GM06990 (cell line): ENCODE measurements around the gene RYR2.

ENCODE experiments used
- DNase-seq: peaks from one replicate; pipeline ENCODE4 v3.0.0-alpha.2; 2011; ENCODE audit not compliant: insufficient read length; ENCODE audit errors: extremely low read depth
- H3K27me3 ChIP-seq: replicated peaks from 2 replicates; pipeline ENCODE4 v1.6.0; 2011; ENCODE audit warnings: low read length; ENCODE audit not compliant: control insufficient read depth, insufficient read depth
- H3K36me3 ChIP-seq: 2 replicates; pipeline ENCODE4 v1.5.1; 2011; ENCODE audit warnings: low read length; ENCODE audit not compliant: control insufficient read depth, insufficient read depth
- H3K4me3 ChIP-seq: replicated peaks from 2 replicates; pipeline ENCODE4 v1.5.1; 2011; ENCODE audit warnings: low read depth, mild to moderate bottlenecking, control low read depth, low read length
- CTCF ChIP-seq: IDR thresholded peaks from 2 replicates; pipeline ENCODE4 v1.5.1; 2011; ENCODE audit warnings: low read length, control low read depth, mild to moderate bottlenecking, inconsistent platforms; ENCODE audit not compliant: insufficient read depth, poor library complexity, severe bottlenecking

RYR2 gene

GRCh38 chr1:237763751-237764150 is 721.8 kb downstream of the RYR2 start:
- TF ChIP-seq CTCF, result no peak
- Histone ChIP-seq H3K4me3 (no peak overlapping the region), H3K27me3 (no peaks in the 10 kb centered on the region), H3K36me3 (no peaks in the 10 kb centered on the region)
- DNase-seq, result no peak

GRCh38 chr1:237769916-237770315 is 727.9 kb downstream of the RYR2 start:
- H3K27me3 ChIP-seq, result no peaks in the 10 kb centered on the region
- no peak overlapping the region for H3K4me3 ChIP-seq
- TF ChIP-seq CTCF, result no peak
- no peaks in the 10 kb centered on the region for H3K36me3 ChIP-seq
- no peak for DNase-seq

GRCh38 chr1:237772009-237772408 is 730.0 kb downstream of the RYR2 start:
- DNase-seq, result no peak
- H3K27me3 ChIP-seq, result no peaks in the 10 kb centered on the region
- no peak for TF ChIP-seq CTCF
- H3K4me3 ChIP-seq, result no peak overlapping the region
- H3K36me3 ChIP-seq, result no peaks in the 10 kb centered on the region

- Histone ChIP-seq H3K27me3 (no peaks in the 10 kb centered on the region), H3K4me3 (no peak overlapping the region), H3K36me3 (no peaks in the 10 kb centered on the region)
- no peak for DNase-seq
- TF ChIP-seq CTCF, result no peak
Observed at GRCh38 chr1:237774246-237774645, 732.3 kb downstream of the RYR2 start.

GRCh38 chr1:237779356-237779755 is 737.4 kb downstream of the RYR2 start:
- TF ChIP-seq CTCF, result no peak
- Histone ChIP-seq H3K27me3 (no peaks in the 10 kb centered on the region), H3K36me3 (no peaks in the 10 kb centered on the region), H3K4me3 (no peak overlapping the region)
- DNase-seq, result no peak

GRCh38 chr1:237786066-237786719 is 744.2 kb downstream of the RYR2 start:
- TF ChIP-seq CTCF, result no peak
- no peaks in the 10 kb centered on the region for H3K27me3 ChIP-seq
- no peak overlapping the region for H3K4me3 ChIP-seq
- no peak for DNase-seq
- H3K36me3 ChIP-seq, result no peaks in the 10 kb centered on the region
